GM19463 (cell line): ENCODE measurements around the gene RTL1.

ENCODE experiments used
- ATAC-seq: cut with Tn5 transposase; IDR thresholded peaks from one replicate; pipeline ENCODE4 v1.9.1; 2021; ENCODE audit warnings: mild to moderate bottlenecking, moderate library complexity; ENCODE audit not compliant: unreplicated experiment

RTL1 gene

GRCh38 chr14:100898935-100899883, 4.3 kb downstream of the RTL1 start:
- ATAC-seq: no peak

DNA sequence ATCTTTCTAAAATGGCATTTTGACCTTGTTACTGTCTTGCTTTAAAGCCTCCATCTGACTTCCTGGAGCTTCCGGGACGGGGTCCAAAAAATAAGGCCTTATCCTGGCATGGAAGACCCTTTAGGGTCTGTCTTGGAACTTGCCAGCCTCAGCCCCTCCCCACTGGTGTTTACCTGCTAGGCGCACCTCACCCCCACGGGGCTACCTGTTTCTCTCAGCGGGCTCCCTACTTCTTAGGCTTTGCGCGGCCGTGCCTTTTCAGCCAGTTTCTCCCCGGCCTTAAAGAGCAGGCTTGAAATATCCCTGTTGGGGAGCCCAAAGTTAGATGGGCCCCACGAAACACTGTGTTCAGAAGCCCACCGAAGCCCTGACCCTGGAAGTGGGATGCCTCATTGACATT, 5.1 kb downstream of the RTL1 start:
- no peak for ATAC-seq

DNA sequence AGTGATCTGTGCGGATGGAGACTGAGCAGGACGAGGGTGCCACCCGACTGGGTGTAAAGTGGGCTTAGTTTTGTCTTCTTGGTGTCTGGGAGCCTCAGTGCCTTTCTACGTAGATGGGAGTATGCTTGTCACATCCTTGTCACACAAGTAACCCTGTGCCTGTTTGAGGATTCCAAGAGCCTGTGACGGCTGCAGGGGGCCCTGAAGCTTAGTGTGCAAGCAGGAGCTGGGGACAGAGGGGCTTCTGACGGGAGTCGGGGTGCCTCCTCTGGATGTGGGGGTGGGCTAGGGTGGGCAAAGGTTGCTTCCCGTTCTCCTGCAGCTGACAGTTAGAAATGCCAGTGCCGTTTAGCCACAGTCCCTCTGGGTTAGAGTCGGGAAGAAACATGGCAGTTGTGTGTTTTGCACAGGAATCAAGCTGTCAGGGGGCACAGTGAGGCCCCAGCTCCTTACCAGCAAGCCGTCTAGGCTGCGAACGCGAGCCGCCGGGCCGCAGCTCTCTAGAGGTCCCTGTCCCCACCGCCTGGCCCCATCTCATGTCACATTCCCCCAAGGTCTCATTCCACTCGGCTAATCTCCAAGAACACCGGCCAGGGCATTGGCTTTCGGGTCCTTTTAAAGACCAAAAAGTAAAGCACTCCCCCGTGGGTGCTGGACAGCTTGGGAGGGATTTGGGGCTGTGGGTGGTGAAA, 7.0 kb downstream of the RTL1 start:
- no peak for ATAC-seq

GRCh38 chr14:100895411-100895810, 8.1 kb downstream of the RTL1 start:
- ATAC-seq: no peak

- ATAC-seq: no peak
These were observed 9.1 kb downstream of the RTL1 start for GRCh38 chr14:100894416-100894815.

DNA sequence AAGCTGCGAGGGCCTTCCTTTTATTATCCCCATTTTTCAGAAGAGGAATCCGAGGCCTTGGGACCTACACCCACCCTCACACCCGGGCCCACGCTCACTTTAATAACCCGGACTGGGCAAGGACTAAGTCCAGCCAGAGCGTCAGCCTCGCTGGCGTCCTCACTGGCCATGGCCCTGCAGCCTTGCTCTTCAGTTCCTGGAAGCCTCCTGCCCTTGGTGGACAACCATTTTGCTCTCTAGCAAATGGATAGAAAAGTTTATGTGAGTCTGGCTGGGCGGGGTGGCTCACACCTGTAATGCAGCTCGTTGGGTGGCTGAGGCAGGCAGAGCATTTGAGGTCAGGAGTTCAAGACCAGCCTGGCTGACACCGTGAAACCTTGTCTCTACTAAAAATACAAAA, 9.8 kb downstream of the RTL1 start:
- ATAC-seq: no peak

- no peak for ATAC-seq
These were observed 10.3 kb downstream of the RTL1 start for GRCh38 chr14:100893228-100893601.

DNA sequence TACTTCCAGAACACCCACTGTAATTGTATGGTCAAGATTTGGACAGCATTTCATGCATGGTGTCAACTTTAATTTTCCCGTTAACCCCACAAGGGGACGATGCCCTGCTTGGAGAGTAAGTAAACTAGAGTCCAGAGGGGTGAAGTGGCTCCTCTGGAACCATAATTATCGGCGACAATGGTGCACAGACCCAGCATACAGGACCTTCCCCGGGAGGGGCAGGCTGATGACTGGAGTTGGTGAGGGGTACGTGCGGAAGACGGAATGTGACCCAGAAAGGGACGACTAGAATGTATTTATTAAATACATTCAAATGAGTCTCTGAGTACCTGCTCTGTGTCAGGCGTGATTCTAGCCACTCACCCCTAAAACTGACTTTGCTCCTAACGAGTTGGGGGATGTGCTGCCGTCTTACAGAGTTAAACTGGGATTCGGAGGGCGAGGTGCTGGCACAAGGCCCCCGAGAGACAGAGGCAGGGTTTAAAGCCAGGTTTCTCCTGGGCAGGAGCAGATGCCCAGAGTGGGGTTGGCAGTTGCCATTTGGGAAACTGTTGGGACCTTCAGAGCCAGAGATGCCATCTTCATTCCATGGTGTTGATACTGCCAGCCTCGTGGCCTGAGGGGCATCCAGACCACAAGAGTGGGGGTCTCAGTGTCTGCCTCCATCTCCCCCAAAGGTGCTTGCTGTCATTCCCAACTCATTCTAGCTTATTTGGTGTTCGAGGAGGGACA, 10.9 kb downstream of the RTL1 start:
- ATAC-seq: no peak

DNA sequence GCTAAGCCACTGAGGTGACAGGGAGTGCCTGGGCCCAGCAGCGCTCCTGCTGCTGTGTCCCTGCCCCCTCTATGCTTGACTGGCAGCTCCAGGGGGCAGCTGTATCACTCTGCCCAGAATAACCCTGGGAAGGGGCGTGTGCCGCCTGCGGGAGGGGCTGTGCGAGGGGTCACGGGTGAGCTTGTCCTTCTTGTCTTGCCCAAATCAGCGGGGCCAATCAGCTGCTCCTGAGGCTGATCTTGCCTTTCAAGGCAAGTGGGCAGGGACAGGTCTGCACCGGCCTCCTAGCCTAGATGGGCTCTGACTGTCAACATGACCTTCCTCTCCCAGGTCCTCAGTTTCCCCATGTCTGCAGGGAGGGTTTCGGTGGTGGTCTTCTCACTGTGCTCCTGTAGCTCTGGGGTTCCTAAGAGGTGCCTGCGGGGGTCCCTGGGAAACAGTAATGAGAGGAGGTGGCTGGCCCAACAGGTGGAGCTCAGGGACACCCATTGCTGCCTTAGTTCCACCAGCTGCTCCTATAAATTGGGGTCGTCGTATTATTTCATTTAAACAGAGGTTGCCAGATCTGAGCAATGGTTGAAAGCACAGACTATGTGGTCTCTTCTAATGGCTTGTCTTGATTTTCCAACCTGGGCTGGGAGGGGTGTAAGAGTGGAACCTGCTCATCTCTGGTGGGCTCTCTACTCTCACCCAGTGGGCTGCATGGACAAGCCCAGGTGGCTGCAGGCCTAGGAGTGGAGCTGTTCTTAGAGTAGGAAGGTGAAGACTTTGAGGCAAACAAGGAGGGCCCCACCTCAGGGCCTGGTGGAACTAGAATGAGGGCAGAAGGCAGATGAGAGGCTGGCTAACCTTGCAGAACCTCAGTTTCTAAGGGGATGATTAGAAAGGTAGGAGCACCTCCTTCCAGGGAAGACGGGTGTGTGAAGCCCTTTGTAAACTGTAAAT, 11.7 kb downstream of the RTL1 start:
- no peak for ATAC-seq

DNA sequence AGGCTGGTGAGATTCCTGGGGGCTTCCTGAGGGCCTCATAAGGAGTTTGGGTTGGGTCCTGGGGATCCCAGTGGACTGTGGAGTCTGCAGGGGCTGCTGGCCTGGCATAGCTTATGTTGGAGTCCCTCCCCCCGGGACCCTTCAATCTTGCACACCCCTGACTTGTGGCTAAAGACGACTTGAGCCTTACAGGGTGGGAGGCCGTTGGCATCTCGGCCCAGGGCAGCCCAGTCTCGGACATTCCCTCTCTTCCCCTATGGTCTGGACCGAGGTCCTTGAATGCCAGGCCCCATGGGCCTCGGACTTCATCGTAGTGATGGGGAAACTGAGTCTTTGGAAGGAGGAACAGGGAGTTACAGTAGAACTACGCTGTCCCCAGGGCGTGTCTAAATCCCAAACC, 12.5 kb downstream of the RTL1 start:
- ATAC-seq: no peak

GRCh38 chr14:100890061-100890850, 13.3 kb downstream of the RTL1 start:
- no peak for ATAC-seq

DNA sequence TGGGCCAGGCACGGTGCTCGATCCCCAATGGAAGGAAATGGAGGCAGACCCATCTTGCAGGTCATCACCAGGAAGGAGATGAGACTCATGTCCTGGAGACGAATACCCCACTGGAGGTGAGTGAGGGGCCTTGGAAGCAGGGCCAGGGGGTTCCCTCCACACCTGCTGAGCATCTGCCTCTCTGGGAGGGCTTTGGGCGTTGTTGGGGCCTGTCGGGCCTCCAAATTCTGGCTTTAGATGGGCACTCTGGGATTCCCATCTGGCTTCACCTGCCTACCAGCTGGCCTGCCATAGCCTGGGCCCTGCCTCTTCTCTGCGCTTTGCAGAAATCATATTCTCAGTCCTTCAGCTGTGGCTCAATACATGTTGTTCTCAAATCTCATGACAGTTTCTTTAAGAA, 13.9 kb downstream of the RTL1 start:
- ATAC-seq: no peak

DNA sequence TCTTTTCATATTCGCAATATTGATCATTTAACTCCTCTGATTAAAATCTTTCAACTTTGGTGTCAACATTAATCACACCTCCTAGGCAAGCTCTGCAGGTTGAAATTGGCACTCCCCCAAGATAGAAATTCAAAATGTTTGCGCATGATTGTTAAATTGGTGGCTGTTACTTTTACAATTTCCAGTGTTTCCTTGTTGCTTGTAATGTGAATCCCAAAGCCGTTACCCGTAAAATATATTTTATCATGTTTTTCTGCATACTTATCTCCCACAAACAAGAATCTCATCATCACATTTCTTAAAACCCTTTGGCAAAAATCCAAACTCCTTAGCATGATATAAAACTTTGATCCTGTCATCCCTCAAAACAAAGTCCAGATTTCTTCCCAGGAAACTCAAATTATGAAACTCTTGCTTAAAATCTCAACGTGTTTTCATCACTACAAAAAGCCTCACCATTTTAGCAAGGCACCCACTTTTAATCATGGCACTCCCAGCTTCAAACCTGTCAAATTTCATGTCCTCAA, 14.7 kb downstream of the RTL1 start:
- no peak for ATAC-seq

- ATAC-seq: no peak
These were observed 15.7 kb downstream of the RTL1 start for GRCh38 chr14:100887728-100888335.

DNA sequence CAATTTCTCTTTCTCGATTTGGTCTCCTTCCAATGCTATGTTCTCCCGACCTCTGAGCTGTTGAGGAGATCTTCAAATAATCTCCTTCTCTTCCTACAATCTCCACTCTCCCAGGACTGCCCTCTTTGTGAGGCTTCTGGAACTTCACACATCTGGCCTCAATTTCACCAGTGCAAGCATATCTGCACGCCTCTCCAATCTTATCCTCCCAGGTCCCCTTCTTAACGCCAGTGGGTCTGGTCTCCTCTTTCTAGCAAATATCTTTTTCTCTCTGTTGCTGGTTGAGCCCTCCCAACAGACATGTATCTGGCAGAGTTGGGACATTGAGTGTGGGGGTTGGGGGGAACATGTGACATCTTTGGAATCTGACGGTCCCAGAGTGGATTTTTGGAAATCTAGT, 17.9 kb downstream of the RTL1 start:
- ATAC-seq: no peak

DNA sequence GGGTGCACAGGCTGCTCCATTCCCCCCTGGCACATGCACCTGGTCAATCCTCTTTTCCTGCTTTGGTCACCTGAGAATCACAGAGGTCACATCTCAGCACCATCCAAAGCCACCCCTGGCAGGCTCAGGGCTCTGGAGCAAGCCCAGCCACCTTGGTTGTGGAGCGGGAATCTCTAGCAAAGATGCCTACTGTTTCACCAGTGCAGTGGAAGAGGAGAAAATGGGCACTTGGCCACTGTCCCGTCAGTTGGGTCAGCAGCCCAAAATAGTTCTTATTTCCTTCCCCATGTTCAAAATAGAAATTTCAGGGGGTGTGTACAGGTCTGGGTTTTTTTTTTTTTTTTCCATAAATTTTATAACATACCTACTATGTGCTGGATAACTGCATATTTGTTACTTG, 18.3 kb downstream of the RTL1 start:
- no peak for ATAC-seq

DNA sequence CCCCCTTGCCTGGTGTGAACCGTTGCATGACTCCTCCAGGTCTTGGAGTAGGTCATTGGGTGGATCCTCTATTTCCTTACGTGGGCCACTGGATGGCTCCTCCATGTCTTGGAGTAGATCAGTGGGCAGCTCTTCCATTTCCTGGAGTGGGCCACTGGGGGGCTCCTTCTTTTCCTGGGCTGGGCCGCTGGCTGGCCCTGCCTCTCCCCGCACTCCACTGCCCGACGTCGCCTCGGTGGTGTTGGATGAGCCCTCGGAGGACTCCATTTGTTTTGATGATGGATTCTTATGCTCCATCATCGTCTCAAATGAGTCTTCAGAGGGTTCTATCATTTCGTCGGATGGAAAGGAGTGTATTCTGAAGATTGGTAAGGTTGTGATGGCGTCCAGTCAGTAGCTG, 19.1 kb downstream of the RTL1 start:
- ATAC-seq: no peak

DNA sequence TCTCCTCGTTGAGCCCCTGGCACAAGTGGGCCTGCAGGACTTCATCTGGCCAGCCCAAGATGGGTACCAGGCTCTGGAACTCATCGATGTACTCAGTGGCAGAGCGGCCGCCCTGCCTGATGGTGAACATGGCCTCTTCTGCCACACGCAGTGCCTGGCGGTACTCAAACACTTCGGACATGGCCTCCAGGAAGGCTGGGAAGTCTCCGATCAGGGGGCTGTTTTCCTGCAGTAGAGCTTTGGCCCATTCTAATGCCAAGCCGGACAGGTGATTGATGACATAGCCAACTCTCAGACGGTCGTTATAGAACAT, 19.8 kb downstream of the RTL1 start:
- ATAC-seq: no peak
